Activated CD4-positive, alpha-beta T cell treated with anti-CD3 and anti-CD28 coated beads for 36 hours (primary cell): ENCODE data around the gene SMYD3. TPM values are rescaled to one million over a fixed set of nuclear protein-coding genes. Genes with fewer than 3 reads are reported as not detected.

Experiments
- ATAC-seq: fragments of 200-7000 bp; cut with Tn5 transposase; one replicate; pipeline ENCODE4 v1.10.0; 2021; ENCODE audit warnings: mild to moderate bottlenecking, moderate library complexity
- CTCF ChIA-PET: fragments of 350-600 bp; sonication (Branson Sonifier 250); formaldehyde crosslinking; loops from one replicate; lab custom pipeline; 2021; ENCODE audit warnings: antibody characterized with exemption; lab: Charles Lee
- POLR2A ChIA-PET: fragments of 350-600 bp; sonication (Branson Sonifier 250); formaldehyde crosslinking; loops from one replicate; lab custom pipeline; 2021; ENCODE audit warnings: antibody characterized with exemption, inconsistent platforms; lab: Charles Lee
- DNase-seq: peaks from one replicate; pipeline ENCODE4 v3.0.0-alpha.2; 2020
- H3K27ac Mint-ChIP-seq: one replicate; pipeline ENCODE4 v1.8.0; 2021; ENCODE audit warnings: mixed read lengths
- H3K27me3 Mint-ChIP-seq: one replicate; pipeline ENCODE4 v1.8.0; 2021; ENCODE audit warnings: mixed read lengths
- H3K36me3 Mint-ChIP-seq: one replicate; pipeline ENCODE4 v1.8.0; 2021; ENCODE audit warnings: low read depth, mixed read lengths
- H3K4me1 Mint-ChIP-seq: one replicate; pipeline ENCODE4 v1.8.0; 2021; ENCODE audit warnings: mixed read lengths
- H3K4me3 Mint-ChIP-seq: one replicate; pipeline ENCODE4 v1.8.0; 2021; ENCODE audit warnings: mild to moderate bottlenecking, moderate library complexity, mixed read lengths
- H3K9me3 Mint-ChIP-seq: one replicate; pipeline ENCODE4 v1.8.0; 2021; ENCODE audit warnings: low read depth, mixed read lengths
- intact Hi-C, 2 experiments: fragments of 100-400 bp; cut with DNase I in 1 of 2; cut with micrococcal nuclease in 1 of 2; formaldehyde crosslinking; loops; one replicate each; pipeline versions ENCODE4 v1.14.2 to v1.15.1; 2022 to 2024; cut with DNase I, micrococcal nuclease
- total RNA-seq, 2 experiments: library from RNA; stranded (reverse); gene quantifications; one replicate each; pipeline ENCODE4 v1.2.3, GENCODE V29; 2021

SMYD3 gene
- total RNA-seq, 2 experiments from 2014 or later = 17.2 to 18.4 TPM

DNA sequence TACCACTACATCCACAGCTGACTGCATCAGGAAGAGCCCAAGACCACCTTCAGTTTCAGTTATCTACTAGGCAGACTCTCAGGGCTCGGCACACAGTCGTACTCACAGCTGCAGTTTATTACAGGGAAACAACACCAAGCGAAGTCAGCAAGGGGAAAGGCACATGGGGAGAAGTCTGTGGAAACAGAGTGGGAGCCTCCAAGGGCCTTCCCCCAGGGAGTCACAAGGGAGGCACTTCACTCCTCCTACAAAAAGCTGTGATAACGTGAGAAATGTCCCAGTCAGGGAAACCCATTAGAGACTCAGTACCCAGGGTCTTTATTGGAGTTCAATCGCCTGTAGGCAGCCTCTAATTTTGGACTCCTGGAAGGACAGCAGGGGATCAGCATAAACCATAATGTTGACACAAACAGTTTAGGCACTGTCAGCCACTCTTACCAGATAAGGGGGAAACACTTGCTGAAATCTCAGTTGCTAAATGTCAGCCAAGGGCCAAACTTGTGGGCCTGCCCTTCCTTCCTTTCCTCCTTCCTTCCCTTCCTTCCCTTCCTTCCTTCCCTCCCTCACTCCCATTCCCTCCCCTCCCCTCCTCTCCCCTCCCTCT lies 444.0 kb downstream of the SMYD3 start:
- intact Hi-C loops = no loop called here
- H3K4me1 Mint-ChIP-seq = peaks cover 7% of the 10 kb centered on the region
- DNase-seq (no peak), ATAC-seq (no peak)
- H3K4me3 Mint-ChIP-seq = no peak overlapping the region
- no peak overlapping the region for H3K27ac Mint-ChIP-seq
- no peaks in the 10 kb centered on the region for H3K36me3 Mint-ChIP-seq
- POLR2A ChIA-PET = no interaction called here
- H3K27me3 Mint-ChIP-seq = no peaks in the 10 kb centered on the region
- no peaks in the 10 kb centered on the region for H3K9me3 Mint-ChIP-seq
- CTCF ChIA-PET = no interaction called here

DNA sequence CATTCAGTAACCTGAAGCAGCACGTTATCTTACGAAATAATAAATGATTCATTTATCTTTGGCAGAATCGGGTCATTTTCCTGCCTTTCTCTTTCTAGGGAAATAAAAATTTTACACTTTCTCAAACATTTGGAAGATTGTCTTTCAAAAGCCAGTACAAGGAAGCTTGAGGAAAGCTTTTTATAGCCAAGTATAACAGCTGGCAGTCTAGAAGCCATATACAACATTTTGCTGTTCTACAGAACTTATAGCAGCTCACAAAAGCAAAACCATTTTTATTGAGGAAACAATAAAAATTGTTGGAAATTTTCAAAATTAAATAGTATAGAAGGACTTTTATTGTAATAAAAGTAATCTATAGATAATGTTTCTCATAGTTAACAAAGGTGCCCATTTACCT lies 448.6 kb downstream of the SMYD3 start:
- ChIA-PET CTCF (interaction anchor here (0.9 kb wide), 1 partner anchor 649 kb away, joined by 3 read pairs; no protein-coding TSS in a partner anchor), POLR2A (no interaction called here)
- intact Hi-C loops = no loop called here
- no peak overlapping the region for H3K27ac Mint-ChIP-seq
- H3K27me3 Mint-ChIP-seq = no peaks in the 10 kb centered on the region
- ATAC-seq (no peak), DNase-seq (no peak)
- H3K4me3 Mint-ChIP-seq = no peak overlapping the region
- peaks cover 4% of the 10 kb centered on the region for H3K9me3 Mint-ChIP-seq
- H3K36me3 Mint-ChIP-seq = peaks cover 7% of the 10 kb centered on the region
- H3K4me1 Mint-ChIP-seq = no peaks in the 10 kb centered on the region

DNA sequence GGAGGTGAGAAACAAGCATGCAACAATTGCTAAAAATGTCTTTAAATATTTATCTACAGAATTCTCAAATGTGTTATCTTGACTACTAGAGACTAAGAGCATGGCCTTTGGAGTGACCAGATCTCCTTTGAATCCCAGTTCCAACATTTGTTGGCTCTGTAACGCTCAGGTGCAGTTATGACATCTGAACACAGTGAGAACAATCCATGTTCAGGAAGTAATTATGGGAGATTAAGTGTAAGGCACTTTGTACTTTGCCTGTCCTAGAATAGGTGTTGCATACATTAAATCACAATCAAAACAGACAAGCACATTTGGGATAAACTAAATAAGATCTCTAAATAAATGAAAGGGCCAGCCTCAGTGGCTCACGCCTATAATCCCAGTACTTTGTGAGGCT lies 454.5 kb downstream of the SMYD3 start:
- no peaks in the 10 kb centered on the region for H3K4me1 Mint-ChIP-seq
- DNase-seq (no peak), ATAC-seq (no peak)
- POLR2A ChIA-PET = no interaction called here
- H3K27ac Mint-ChIP-seq = no peak overlapping the region
- H3K9me3 Mint-ChIP-seq = peaks cover 4% of the 10 kb centered on the region
- H3K27me3 Mint-ChIP-seq = no peaks in the 10 kb centered on the region
- no peak overlapping the region for H3K4me3 Mint-ChIP-seq
- intact Hi-C loops = no loop called here
- CTCF ChIA-PET = no interaction called here
- H3K36me3 Mint-ChIP-seq = peaks cover 13% of the 10 kb centered on the region

DNA sequence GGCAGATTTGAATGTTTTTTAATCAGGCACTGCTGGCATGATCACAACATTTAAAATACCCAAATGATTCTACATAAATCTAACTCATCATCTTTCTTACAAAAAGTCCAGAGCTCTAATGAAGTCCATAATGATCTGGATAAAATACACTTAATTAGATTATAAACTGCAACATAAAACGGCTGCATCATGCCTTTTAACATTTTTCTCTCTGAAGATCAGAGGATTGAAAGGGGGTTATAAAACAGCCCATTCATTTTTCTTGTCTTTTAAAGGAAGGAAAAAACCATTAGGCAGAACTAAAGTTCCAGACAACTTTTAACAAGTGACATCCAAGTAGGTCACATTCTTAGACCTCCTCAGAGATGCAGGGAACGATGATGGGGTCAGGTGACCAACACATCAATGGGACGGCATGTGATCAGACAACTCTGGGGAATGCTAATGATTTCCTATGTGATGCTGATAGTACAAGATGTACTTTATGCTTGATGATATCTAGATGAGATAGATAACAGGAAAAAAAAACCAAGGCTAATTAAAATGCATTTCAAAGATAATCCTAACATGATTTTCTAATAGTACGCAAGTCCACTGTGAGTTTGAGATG lies 455.1 kb downstream of the SMYD3 start:
- peaks cover 13% of the 10 kb centered on the region for H3K36me3 Mint-ChIP-seq
- ChIA-PET CTCF (no interaction called here), POLR2A (no interaction called here)
- no peak overlapping the region for H3K4me3 Mint-ChIP-seq
- ATAC-seq (no peak), DNase-seq (no peak)
- peaks cover 4% of the 10 kb centered on the region for H3K9me3 Mint-ChIP-seq
- intact Hi-C loops = no loop called here
- no peaks in the 10 kb centered on the region for H3K4me1 Mint-ChIP-seq
- H3K27me3 Mint-ChIP-seq = no peaks in the 10 kb centered on the region
- H3K27ac Mint-ChIP-seq = no peak overlapping the region

DNA sequence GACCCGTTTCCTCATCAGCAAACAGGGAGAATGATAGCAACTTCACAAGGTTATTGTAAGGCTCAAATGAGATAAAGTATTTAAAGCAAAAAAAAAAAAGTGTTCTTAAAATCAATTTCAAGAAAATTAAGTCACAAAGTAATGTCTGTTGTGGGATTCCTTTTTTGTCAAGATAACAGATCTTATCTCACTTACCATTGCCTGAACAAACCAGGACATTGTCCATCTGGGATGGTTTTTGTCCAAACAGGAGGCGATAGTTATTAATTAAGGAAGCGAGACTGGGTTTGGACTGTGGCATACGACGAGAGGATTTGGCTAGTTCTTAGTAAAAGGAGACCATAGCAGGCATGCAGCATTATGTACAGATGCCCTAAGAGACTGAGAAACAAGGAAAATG lies 458.4 kb downstream of the SMYD3 start:
- no peaks in the 10 kb centered on the region for H3K4me1 Mint-ChIP-seq
- no peak overlapping the region for H3K27ac Mint-ChIP-seq
- ATAC-seq (no peak), DNase-seq (no peak)
- H3K9me3 Mint-ChIP-seq = no peaks in the 10 kb centered on the region
- ChIA-PET POLR2A (no interaction called here), CTCF (no interaction called here)
- H3K4me3 Mint-ChIP-seq = no peak overlapping the region
- intact Hi-C loops = no loop called here
- peaks cover 11% of the 10 kb centered on the region for H3K36me3 Mint-ChIP-seq
- H3K27me3 Mint-ChIP-seq = no peaks in the 10 kb centered on the region

DNA sequence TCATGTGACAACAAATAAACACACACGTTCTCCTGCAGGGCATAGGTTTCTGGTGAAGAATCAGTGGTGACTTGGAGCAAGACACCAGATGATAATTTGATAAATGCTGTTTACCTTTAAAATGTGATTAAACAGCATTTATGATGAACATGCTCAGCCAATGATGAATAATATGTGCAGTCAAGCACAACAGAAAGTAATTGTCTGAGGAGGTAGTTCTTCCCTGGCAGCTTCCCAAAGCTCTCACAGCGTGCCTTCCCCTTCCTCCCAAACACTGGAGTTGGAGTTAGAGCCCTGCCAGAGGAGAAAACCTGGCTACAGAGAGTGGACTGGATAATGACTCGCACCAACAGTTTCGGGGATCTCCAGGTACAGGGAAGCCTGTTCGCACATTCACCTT lies 463.5 kb downstream of the SMYD3 start:
- Mint-ChIP-seq H3K4me3 (no peak overlapping the region), H3K36me3 (peaks cover 7% of the 10 kb centered on the region), H3K9me3 (no peaks in the 10 kb centered on the region), H3K27ac (no peak overlapping the region), H3K4me1 (no peaks in the 10 kb centered on the region), H3K27me3 (no peaks in the 10 kb centered on the region)
- ChIA-PET CTCF (no interaction called here), POLR2A (no interaction called here)
- ATAC-seq (no peak), DNase-seq (no peak)
- intact Hi-C loops = no loop called here

DNA sequence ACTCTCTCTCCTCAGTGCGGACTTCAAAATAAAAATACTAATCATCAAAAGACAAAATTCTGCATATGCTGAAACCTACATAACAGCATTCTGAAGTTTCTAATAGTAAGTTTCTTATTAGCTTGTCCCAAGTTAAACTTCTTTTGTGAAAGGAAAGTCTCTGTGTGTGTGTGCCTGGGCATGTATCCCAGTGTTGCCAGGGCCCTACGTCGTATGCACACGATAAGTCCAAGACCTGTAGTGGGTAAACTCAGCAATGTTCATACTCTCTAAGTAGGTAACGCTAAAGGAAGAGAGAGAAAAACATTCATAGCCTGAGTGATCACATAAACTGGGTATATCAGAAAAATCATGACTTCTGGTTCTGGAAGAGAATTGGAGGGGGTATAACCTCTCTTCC lies 465.7 kb downstream of the SMYD3 start:
- Mint-ChIP-seq H3K27ac (no peak overlapping the region), H3K4me3 (no peak overlapping the region), H3K4me1 (no peaks in the 10 kb centered on the region), H3K27me3 (no peaks in the 10 kb centered on the region), H3K36me3 (peaks cover 7% of the 10 kb centered on the region), H3K9me3 (no peaks in the 10 kb centered on the region)
- intact Hi-C loops = no loop called here
- ChIA-PET POLR2A (no interaction called here), CTCF (interaction anchor here (0.7 kb wide), 1 partner anchor 395 kb away, joined by 3 read pairs; no protein-coding TSS in a partner anchor)
- DNase-seq (no peak), ATAC-seq (no peak)

DNA sequence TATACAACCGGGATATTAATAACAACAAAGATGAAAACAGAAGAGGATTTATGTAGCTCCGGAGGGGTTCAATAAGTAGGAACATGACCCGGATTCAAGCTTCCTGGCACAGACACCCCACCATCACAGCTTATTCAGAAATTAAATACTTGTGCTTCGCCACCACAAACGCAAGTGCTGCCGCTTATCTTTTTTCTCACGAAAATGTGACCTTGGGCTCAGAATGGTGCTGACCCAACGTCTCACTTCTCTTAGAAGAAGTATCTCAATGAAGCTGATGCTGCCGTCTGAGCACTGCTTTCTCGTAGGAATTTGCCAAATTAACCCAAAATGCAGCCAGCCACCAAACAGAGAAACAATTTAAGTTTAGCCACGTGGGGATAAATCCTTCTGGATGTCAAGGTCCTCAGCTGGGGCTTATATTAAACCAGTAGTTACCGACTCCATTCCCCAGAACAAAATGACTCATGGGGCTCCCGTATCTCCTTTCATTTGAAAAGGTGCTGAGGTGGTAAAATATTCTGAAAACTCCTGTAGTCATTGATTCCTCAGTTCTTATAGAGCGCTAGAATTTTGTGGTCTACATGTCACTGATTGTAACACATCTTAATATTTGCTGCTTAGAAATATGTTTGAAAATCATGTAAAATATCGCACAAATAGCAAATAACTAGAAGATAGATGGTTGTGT lies 466.7 kb downstream of the SMYD3 start:
- no peak for ATAC-seq
- DNase-seq = no peak
- intact Hi-C loops = no loop called here
- CTCF ChIA-PET = no interaction called here
- POLR2A ChIA-PET = no interaction called here
- Mint-ChIP-seq H3K27ac (no peak overlapping the region), H3K4me3 (no peak overlapping the region), H3K4me1 (no peaks in the 10 kb centered on the region), H3K36me3 (peaks cover 7% of the 10 kb centered on the region), H3K9me3 (no peaks in the 10 kb centered on the region), H3K27me3 (no peaks in the 10 kb centered on the region)

DNA sequence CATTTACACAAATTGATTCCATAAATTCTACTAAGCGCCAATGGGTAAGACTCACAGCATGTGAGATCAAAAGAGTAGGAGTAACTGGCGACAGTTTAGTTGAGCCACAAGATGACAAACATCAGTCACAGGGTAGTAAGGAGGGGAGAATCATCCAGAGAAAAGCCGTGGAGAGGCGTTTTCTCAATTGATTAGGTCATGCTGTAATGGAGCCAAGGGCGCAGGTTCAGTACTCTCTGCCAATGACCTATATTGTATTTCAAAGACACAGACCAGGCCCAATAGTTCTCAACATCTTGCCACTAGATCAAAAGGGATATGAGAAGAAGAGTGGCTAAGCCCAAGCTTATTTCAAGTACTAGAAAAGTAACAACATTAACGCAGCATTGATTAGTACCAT lies 467.5 kb downstream of the SMYD3 start:
- CTCF ChIA-PET = no interaction called here
- no peak for ATAC-seq
- H3K27me3 Mint-ChIP-seq = no peaks in the 10 kb centered on the region
- no peaks in the 10 kb centered on the region for H3K4me1 Mint-ChIP-seq
- no peak overlapping the region for H3K4me3 Mint-ChIP-seq
- POLR2A ChIA-PET = no interaction called here
- DNase-seq = no peak
- no peak overlapping the region for H3K27ac Mint-ChIP-seq
- H3K9me3 Mint-ChIP-seq = no peaks in the 10 kb centered on the region
- H3K36me3 Mint-ChIP-seq = peaks cover 4% of the 10 kb centered on the region
- intact Hi-C loops = no loop called here

DNA sequence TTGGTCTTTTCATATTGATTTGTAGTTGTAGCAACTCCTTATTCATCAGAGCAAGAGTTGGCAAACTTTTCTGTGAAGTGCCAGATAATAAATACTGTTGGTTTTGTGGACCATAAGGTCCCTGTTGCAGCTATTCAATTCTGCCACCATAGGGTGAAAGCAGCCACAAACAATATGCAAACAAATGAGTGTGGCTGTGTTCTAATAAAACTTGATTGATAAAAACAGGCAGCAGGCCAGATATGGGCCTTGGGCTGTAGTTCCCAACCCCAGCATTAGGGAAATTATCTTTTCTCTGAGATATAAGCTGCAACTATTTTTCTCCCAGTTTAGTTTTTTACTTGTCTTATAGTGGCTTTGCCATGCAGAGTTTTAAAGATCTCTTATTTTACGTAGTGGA lies 469.2 kb downstream of the SMYD3 start:
- intact Hi-C loops = no loop called here
- Mint-ChIP-seq H3K4me1 (no peaks in the 10 kb centered on the region), H3K36me3 (no peaks in the 10 kb centered on the region), H3K4me3 (no peak overlapping the region), H3K9me3 (no peaks in the 10 kb centered on the region), H3K27me3 (no peaks in the 10 kb centered on the region), H3K27ac (no peak overlapping the region)
- ChIA-PET POLR2A (no interaction called here), CTCF (no interaction called here)
- ATAC-seq = no peak
- no peak for DNase-seq

DNA sequence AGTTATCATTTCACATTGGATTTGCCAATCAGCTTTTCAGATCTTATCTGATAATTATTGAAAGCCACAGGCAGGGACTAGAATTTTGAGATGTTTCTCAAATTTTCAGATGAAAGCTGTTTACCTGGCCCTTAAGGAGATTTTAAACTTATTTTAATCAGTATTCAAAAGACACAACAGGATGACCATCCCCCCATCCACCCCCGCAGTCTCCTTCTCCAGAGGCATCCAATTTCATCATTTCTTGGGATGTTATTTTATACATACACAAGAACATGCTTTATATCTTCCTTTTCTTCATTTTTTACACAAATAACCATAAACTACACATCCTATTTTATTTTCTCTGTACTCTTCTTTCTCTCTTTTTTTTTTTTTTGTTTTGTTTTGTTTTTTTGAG lies 470.9 kb downstream of the SMYD3 start:
- H3K4me3 Mint-ChIP-seq = no peak overlapping the region
- no peak overlapping the region for H3K27ac Mint-ChIP-seq
- intact Hi-C loops = no loop called here
- H3K36me3 Mint-ChIP-seq = no peaks in the 10 kb centered on the region
- no peaks in the 10 kb centered on the region for H3K9me3 Mint-ChIP-seq
- no peaks in the 10 kb centered on the region for H3K27me3 Mint-ChIP-seq
- peaks cover 3% of the 10 kb centered on the region for H3K4me1 Mint-ChIP-seq
- ChIA-PET CTCF (no interaction called here), POLR2A (no interaction called here)
- DNase-seq = no peak
- no peak for ATAC-seq

DNA sequence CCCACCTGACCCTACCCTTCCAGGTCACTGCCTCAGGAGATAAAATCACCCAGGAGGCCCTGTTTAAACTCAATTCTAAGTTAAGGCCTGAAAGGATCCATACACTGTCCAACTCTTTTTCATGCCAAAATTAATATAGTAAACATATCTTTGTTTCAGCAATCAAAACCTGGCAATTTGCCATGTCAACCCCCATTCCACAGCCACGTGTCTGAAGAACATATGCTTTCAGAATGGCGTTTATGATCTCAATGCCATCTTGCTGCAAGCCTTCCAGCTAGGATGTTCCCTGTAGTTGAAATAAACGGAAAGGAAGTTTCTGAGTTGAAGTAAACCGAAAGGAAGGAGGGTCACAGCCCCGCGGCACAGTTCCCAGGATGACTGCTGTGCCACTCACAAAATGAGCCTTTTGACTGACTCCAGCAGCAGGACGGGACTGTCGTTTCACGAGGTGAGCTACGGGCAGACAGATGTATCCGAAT lies 472.0 kb downstream of the SMYD3 start:
- Mint-ChIP-seq H3K27ac (no peak overlapping the region), H3K4me3 (no peak overlapping the region), H3K36me3 (no peaks in the 10 kb centered on the region), H3K4me1 (peaks cover 3% of the 10 kb centered on the region), H3K27me3 (no peaks in the 10 kb centered on the region), H3K9me3 (no peaks in the 10 kb centered on the region)
- intact Hi-C loops = no loop called here
- ChIA-PET POLR2A (no interaction called here), CTCF (no interaction called here)
- ATAC-seq = no peak
- DNase-seq = no peak
